SIG-M5 (cell line): ENCODE measurements around the gene IL26.
"Not testable (repeated sequence)": the region's sequence is repeated elsewhere in the genome, so short reads cannot be mapped to it uniquely, and the experiment has no call there.

Experiments
- DNase-seq: peaks from one replicate; lab custom pipeline; 2025; lab: John Stamatoyannopoulos, UW

Gene IL26

GRCh38 chr12:68239309-68239982, 13.8 kb upstream of the IL26 start:
- DNase-seq, result no peak

GRCh38 chr12:68237619-68238018, 12.0 kb upstream of the IL26 start:
- no peak for DNase-seq

- DNase-seq, result no peak
Observed at GRCh38 chr12:68237078-68237477, 11.5 kb upstream of the IL26 start.

GRCh38 chr12:68236421-68237059, 10.9 kb upstream of the IL26 start:
- no peak for DNase-seq

- no peak for DNase-seq
Observed at GRCh38 chr12:68235576-68235975, 10.0 kb upstream of the IL26 start.

GRCh38 chr12:68234140-68234539, 8.5 kb upstream of the IL26 start:
- no peak for DNase-seq

GRCh38 chr12:68233498-68233897, 7.9 kb upstream of the IL26 start:
- no peak for DNase-seq

GRCh38 chr12:68231691-68232090, 6.1 kb upstream of the IL26 start:
- DNase-seq, result no peak

- DNase-seq, result no peak
Observed at GRCh38 chr12:68231229-68231628, 5.6 kb upstream of the IL26 start.

GRCh38 chr12:68229956-68230355, 4.3 kb upstream of the IL26 start:
- no peak for DNase-seq

GRCh38 chr12:68227356-68227755, 1.7 kb upstream of the IL26 start:
- DNase-seq, result no peak

GRCh38 chr12:68224613-68225285, 861 bp downstream of the IL26 start:
- no peak for DNase-seq

GRCh38 chr12:68223067-68223747, 2.4 kb downstream of the IL26 start:
- no peak for DNase-seq

- no peak for DNase-seq
Observed at GRCh38 chr12:68222326-68222725, 3.3 kb downstream of the IL26 start.

- DNase-seq, result no peak
Observed at GRCh38 chr12:68221497-68221896, 4.1 kb downstream of the IL26 start.

- DNase-seq, result no peak
Observed at GRCh38 chr12:68210875-68211274, 14.7 kb downstream of the IL26 start.

GRCh38 chr12:68209048-68209728, 16.4 kb downstream of the IL26 start:
- not testable (repeated sequence) for DNase-seq

GRCh38 chr12:68207276-68207675, 18.3 kb downstream of the IL26 start:
- no peak for DNase-seq

- DNase-seq, result no peak
Observed at GRCh38 chr12:68206446-68206845, 19.2 kb downstream of the IL26 start.

GRCh38 chr12:68203460-68203875, 22.1 kb downstream of the IL26 start:
- DNase-seq, result no peak

- DNase-seq, result no peak
Observed at GRCh38 chr12:68200854-68201253, 24.8 kb downstream of the IL26 start.

GRCh38 chr12:68199127-68199526, 26.5 kb downstream of the IL26 start:
- DNase-seq, result no peak
